GM15510 (cell line): Measurements from ENCODE around the gene ZNF516.

Experiments used
- POLR2A ChIP-seq: IDR thresholded peaks from 3 replicates; pipeline ENCODE4 v1.6.1; 2011; ENCODE audit warnings: borderline replicate concordance; ENCODE audit not compliant: insufficient read length; ENCODE audit errors: extremely low read depth

Gene ZNF516

GRCh38 chr18:76368976-76369375, 126.1 kb downstream of the ZNF516 start:
- no peak for TF ChIP-seq POLR2A

GRCh38 chr18:76368271-76368670, 126.8 kb downstream of the ZNF516 start:
- TF ChIP-seq POLR2A = no peak

- TF ChIP-seq POLR2A = no peak
Observed at GRCh38 chr18:76367168-76368125, 127.6 kb downstream of the ZNF516 start.

GRCh38 chr18:76365561-76365960, 129.5 kb downstream of the ZNF516 start:
- TF ChIP-seq POLR2A = no peak

- no peak for TF ChIP-seq POLR2A
Observed at GRCh38 chr18:76364282-76365259, 130.5 kb downstream of the ZNF516 start.

- no peak for TF ChIP-seq POLR2A
Observed at GRCh38 chr18:76363436-76364120, 131.5 kb downstream of the ZNF516 start.

GRCh38 chr18:76362676-76363075, 132.4 kb downstream of the ZNF516 start:
- no peak for TF ChIP-seq POLR2A

- no peak for TF ChIP-seq POLR2A
Observed at GRCh38 chr18:76361219-76361618, 133.8 kb downstream of the ZNF516 start.

GRCh38 chr18:76359909-76360308, 135.1 kb downstream of the ZNF516 start:
- TF ChIP-seq POLR2A = no peak

GRCh38 chr18:76358774-76359173, 136.3 kb downstream of the ZNF516 start:
- no peak for TF ChIP-seq POLR2A

GRCh38 chr18:76357585-76358260, 137.3 kb downstream of the ZNF516 start:
- no peak for TF ChIP-seq POLR2A

GRCh38 chr18:76357174-76357573, 137.9 kb downstream of the ZNF516 start:
- TF ChIP-seq POLR2A = no peak

GRCh38 chr18:76356666-76357065, 138.4 kb downstream of the ZNF516 start:
- no peak for TF ChIP-seq POLR2A

- no peak for TF ChIP-seq POLR2A
Observed at GRCh38 chr18:76354348-76354747, 140.7 kb downstream of the ZNF516 start.
